Mammary epithelial cell (primary cell): ENCODE data around the gene SYT17.

Experiments used
- EZH2 ChIP-seq: IDR thresholded peaks from 2 replicates; pipeline ENCODE4 v1.6.1; 2012; ENCODE audit warnings: low read length, inconsistent platforms, borderline replicate concordance
- TF ChIP-seq, protein P1 (sequence below), 2 donors: IDR thresholded peaks in 1 of 2; conservative IDR thresholded peaks in 1 of 2; 2 replicates each; pipeline ENCODE4 v1.5.1; 2011 to 2012; ENCODE audit warnings: inconsistent platforms in 2 of 2, low read length in 2 of 2, mild to moderate bottlenecking in 2 of 2, control low read depth in 1 of 2, low read depth in 1 of 2; ENCODE audit not compliant: insufficient read depth in 1 of 2; ENCODE audit errors: extremely low read depth in 1 of 2

DNA sequence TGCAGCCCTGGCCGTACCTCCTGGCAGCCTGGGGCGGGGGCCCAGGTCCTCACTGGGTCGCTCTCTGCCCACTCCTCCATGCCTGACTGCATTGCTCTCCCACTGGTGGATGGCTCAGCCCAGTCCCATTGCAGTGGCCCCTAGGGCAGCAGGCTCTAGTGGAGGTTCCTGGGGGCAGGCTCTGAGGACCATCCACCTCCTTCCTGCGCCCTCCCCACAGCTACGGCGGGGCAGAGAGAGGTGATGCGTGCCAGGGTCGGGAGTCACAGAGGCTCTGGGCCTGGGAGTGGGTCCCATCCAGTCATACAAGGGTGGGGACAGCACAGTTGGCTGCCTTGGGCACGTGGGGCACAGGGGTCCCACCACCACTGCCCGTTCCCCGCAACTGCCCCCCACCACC is 73.5 kb downstream of the SYT17 start:
- TF ChIP-seq, protein P1, sequence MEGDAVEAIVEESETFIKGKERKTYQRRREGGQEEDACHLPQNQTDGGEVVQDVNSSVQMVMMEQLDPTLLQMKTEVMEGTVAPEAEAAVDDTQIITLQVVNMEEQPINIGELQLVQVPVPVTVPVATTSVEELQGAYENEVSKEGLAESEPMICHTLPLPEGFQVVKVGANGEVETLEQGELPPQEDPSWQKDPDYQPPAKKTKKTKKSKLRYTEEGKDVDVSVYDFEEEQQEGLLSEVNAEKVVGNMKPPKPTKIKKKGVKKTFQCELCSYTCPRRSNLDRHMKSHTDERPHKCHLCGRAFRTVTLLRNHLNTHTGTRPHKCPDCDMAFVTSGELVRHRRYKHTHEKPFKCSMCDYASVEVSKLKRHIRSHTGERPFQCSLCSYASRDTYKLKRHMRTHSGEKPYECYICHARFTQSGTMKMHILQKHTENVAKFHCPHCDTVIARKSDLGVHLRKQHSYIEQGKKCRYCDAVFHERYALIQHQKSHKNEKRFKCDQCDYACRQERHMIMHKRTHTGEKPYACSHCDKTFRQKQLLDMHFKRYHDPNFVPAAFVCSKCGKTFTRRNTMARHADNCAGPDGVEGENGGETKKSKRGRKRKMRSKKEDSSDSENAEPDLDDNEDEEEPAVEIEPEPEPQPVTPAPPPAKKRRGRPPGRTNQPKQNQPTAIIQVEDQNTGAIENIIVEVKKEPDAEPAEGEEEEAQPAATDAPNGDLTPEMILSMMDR (conservative IDR thresholded peaks at IDR 0.05 in 1 of 2, IDR thresholded peaks at IDR 0.05 in 1 of 2; ENCODE audit: extremely low read depth in 1 of 2, insufficient read depth in 1 of 2, low read depth in 1 of 2, low read length in 2 of 2), result no peak
- no peak for TF ChIP-seq EZH2
